ENCODE measurements around the gene SETD3. TPM values are rescaled to one million over a fixed set of nuclear protein-coding genes. Genes with fewer than 3 reads are reported as not detected.

SETD3 gene
- total and polyA plus RNA-seq, 2 experiments from 2014 or later: 60.1 to 67.5 TPM

DNA sequence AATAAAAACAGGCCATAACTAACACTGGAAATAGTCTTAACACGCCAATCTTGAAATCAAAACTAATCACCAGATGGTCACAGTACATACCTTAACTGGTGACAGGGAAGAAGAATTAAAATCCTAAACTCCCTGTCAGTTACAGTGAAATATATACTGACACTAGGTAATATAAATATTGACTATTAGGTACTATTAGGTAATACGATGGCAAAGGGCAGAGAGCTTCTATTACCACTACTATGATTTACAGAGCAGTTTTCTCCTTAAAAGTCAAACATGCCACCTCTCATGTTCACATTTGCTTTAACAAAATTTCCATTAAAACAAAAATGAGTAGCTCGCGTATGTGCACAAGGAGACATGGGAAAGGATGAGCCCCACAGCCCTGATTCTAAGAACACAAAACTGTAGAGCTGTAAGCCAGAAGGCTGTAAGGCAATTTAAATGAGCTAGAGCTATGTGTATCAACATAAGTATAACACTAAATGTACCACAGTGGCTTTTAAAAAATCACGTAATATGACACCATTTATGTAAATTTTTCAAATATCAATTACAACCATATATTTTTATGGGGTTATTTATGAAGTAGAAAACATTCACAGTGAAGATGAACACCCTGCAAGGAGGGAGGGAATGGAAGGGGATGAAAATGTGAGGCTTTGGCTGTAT lies 19.1 kb downstream of the SETD3 start:
- Histone ChIP-seq H3K4me1 (ENCODE audit: low read depth) (peaks cover 14% of the 10 kb centered on the region), H3K36me3 (peaks cover 36% of the 10 kb centered on the region), H3K9me3 (ENCODE audit: low read depth) (no peaks in the 10 kb centered on the region), H3K27ac (no peak overlapping the region), H3K4me3 (no peak overlapping the region), H3K27me3 (no peaks in the 10 kb centered on the region)
- TF ChIP-seq, protein P1, sequence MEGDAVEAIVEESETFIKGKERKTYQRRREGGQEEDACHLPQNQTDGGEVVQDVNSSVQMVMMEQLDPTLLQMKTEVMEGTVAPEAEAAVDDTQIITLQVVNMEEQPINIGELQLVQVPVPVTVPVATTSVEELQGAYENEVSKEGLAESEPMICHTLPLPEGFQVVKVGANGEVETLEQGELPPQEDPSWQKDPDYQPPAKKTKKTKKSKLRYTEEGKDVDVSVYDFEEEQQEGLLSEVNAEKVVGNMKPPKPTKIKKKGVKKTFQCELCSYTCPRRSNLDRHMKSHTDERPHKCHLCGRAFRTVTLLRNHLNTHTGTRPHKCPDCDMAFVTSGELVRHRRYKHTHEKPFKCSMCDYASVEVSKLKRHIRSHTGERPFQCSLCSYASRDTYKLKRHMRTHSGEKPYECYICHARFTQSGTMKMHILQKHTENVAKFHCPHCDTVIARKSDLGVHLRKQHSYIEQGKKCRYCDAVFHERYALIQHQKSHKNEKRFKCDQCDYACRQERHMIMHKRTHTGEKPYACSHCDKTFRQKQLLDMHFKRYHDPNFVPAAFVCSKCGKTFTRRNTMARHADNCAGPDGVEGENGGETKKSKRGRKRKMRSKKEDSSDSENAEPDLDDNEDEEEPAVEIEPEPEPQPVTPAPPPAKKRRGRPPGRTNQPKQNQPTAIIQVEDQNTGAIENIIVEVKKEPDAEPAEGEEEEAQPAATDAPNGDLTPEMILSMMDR (IDR thresholded peaks at IDR 0.05; ENCODE audit: low read depth, low read length): no peak
- DNase-seq (ENCODE audit: low read depth in 1 of 2, low spot score in 1 of 2): no peak

GRCh38 chr14:99460793-99461192 lies 19.9 kb downstream of the SETD3 start:
- DNase-seq (ENCODE audit: low read depth in 1 of 2, low spot score in 1 of 2): no peak
- peaks cover 10% of the 10 kb centered on the region for H3K4me1 ChIP-seq (ENCODE audit: low read depth)
- H3K36me3 ChIP-seq: peaks cover 41% of the 10 kb centered on the region
- no peak overlapping the region for H3K27ac ChIP-seq
- no peak overlapping the region for H3K4me3 ChIP-seq
- TF ChIP-seq, protein P1 (IDR thresholded peaks at IDR 0.05; ENCODE audit: low read depth, low read length): no peak
- no peaks in the 10 kb centered on the region for H3K27me3 ChIP-seq
- no peaks in the 10 kb centered on the region for H3K9me3 ChIP-seq (ENCODE audit: low read depth)

DNA sequence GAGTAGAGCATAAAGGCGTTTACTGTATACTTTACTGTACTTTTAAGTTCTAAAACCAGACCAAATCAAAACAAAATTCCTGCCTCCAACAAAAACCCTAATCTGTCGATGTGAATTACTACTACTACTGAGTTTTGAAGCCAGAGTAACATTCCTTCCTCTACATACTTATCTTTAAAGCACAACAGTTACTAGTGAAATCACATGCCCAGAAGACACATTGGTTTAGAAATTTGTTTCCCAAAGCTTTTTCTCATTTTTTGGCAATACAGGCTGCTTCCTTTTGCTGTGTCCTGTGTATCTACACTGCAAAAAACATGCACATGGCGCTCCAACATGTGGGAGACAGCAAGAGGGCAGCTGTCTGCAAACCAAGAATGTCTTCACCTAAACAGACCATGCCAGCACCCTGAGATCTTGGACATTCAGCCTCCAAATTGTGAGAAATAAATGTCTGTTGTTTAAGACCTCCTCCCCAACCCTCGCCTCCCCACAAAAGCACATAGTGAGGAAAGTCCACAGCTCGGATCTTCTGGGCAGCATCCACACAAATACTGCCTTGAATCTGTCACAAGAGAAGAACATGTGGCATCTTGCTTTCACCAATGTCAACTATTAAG lies 21.1 kb downstream of the SETD3 start:
- H3K36me3 ChIP-seq: peaks cover 46% of the 10 kb centered on the region
- no peak overlapping the region for H3K27ac ChIP-seq
- H3K4me3 ChIP-seq: no peak overlapping the region
- peaks cover 10% of the 10 kb centered on the region for H3K4me1 ChIP-seq (ENCODE audit: low read depth)
- DNase-seq (ENCODE audit: low read depth in 1 of 2, low spot score in 1 of 2): no peak
- H3K27me3 ChIP-seq: no peaks in the 10 kb centered on the region
- TF ChIP-seq, protein P1 (IDR thresholded peaks at IDR 0.05; ENCODE audit: low read depth, low read length): no peak
- no peaks in the 10 kb centered on the region for H3K9me3 ChIP-seq (ENCODE audit: low read depth)

GRCh38 chr14:99454246-99454645 lies 26.4 kb downstream of the SETD3 start:
- Histone ChIP-seq H3K9me3 (ENCODE audit: low read depth) (no peaks in the 10 kb centered on the region), H3K36me3 (peaks cover 31% of the 10 kb centered on the region), H3K27me3 (no peaks in the 10 kb centered on the region), H3K27ac (no peak overlapping the region), H3K4me1 (ENCODE audit: low read depth) (no peaks in the 10 kb centered on the region), H3K4me3 (no peak overlapping the region)
- no peak for DNase-seq (ENCODE audit: low read depth in 1 of 2, low spot score in 1 of 2)
- TF ChIP-seq, protein P1 (IDR thresholded peaks at IDR 0.05; ENCODE audit: low read depth, low read length): no peak

DNA sequence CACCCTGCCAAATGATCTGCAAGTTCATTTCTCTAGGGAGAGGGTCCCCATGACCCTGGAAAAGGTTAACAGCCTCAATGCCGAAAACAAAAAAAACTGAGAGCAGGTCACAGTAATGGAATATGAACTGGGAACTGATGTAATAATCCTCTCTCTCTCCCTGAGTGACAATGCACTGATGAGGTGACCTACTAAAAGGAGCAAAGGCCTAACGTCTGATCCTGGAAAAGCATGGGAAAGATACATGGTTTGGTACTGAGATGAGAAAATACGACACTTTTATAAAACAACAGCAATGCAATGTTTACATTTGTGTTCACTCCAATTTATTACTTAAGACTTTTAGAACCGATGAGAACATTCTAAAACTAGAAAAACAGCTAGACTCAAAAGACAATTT lies 27.7 kb downstream of the SETD3 start:
- no peak for DNase-seq (ENCODE audit: low read depth in 1 of 2, low spot score in 1 of 2)
- no peak overlapping the region for H3K27ac ChIP-seq
- no peak overlapping the region for H3K4me3 ChIP-seq
- TF ChIP-seq, protein P1 (IDR thresholded peaks at IDR 0.05; ENCODE audit: low read depth, low read length): no peak
- H3K9me3 ChIP-seq (ENCODE audit: low read depth): no peaks in the 10 kb centered on the region
- H3K4me1 ChIP-seq (ENCODE audit: low read depth): no peaks in the 10 kb centered on the region
- H3K36me3 ChIP-seq: peaks cover 29% of the 10 kb centered on the region
- H3K27me3 ChIP-seq: no peaks in the 10 kb centered on the region

All from cardiac muscle cell (in vitro differentiated cells and primary cell).